Vagina (tissue), 2 donors: ENCODE results near the gene RAPGEF5.

Experiments used
- POLR2A ChIP-seq, 2 donors: fragments of 450-650 bp; IDR thresholded peaks; one replicate each; pipeline ENCODE4 v1.6.1; 2017; ENCODE audit warnings: antibody characterized with exemption in 2 of 2, mild to moderate bottlenecking in 2 of 2, moderate library complexity in 2 of 2
- TF ChIP-seq, protein P1 (sequence below), 3 experiments: fragments of 450-650 bp in 2 of 3; fragments of 200-600 bp in 1 of 3; sonication (generic) in 1 of 3; IDR thresholded peaks; one replicate each; pipeline ENCODE4 v1.5.1; 2017 to 2019; ENCODE audit warnings: antibody characterized with exemption in 3 of 3, mild to moderate bottlenecking in 2 of 3, moderate library complexity in 2 of 3

DNA sequence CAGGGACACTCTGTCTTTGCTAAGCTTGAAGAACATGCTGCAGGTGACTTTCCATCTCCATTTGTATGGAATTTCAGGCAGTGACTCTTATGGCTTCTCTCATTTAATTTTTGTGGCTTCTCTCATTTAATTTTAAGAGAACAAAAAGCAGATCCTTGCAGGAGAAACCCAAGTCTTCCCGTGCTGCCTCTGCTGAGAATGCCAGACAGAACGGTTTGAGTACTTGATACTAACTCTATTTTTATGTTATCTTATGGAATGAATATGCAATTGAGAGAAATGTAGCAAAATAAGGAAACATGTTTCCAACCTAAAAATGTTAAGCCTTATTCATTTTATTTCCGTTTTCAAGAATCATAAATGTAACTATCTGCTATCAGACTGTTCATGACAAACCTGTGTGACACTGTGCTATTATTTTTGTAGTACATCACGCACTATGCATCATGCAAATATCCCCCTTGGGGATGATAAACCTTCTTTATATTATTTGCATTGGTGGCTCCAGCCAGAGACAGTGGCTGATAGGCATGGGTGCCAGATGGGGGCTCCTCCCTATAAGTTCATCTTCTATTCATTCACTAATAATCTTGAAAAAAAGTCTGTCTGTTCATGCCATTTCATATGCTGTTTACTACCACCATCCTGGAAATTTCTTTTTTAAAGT, 6.9 kb upstream of the RAPGEF5 start:
- TF ChIP-seq, protein P1, sequence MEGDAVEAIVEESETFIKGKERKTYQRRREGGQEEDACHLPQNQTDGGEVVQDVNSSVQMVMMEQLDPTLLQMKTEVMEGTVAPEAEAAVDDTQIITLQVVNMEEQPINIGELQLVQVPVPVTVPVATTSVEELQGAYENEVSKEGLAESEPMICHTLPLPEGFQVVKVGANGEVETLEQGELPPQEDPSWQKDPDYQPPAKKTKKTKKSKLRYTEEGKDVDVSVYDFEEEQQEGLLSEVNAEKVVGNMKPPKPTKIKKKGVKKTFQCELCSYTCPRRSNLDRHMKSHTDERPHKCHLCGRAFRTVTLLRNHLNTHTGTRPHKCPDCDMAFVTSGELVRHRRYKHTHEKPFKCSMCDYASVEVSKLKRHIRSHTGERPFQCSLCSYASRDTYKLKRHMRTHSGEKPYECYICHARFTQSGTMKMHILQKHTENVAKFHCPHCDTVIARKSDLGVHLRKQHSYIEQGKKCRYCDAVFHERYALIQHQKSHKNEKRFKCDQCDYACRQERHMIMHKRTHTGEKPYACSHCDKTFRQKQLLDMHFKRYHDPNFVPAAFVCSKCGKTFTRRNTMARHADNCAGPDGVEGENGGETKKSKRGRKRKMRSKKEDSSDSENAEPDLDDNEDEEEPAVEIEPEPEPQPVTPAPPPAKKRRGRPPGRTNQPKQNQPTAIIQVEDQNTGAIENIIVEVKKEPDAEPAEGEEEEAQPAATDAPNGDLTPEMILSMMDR (IDR thresholded peaks at IDR 0.05) = no peak
- TF ChIP-seq POLR2A (IDR thresholded peaks at IDR 0.05) = no peak
